C4-2B (cell line): ENCODE results near the gene SCN4B.

Experiments
- H3K27ac ChIP-seq: fragments of 450-650 bp; 2 replicates; pipeline ENCODE4 v1.5.1; 2017
- CTCF ChIP-seq: fragments of 450-650 bp; conservative IDR thresholded peaks from 2 replicates; pipeline ENCODE4 v1.5.1; 2017; ENCODE audit warnings: mild to moderate bottlenecking
- ZFX ChIP-seq: fragments of 450-650 bp; IDR thresholded peaks from 2 replicates; pipeline ENCODE4 v1.6.1; 2017

The SCN4B gene

GRCh38 chr11:118170231-118170630, 17.6 kb upstream of the SCN4B start:
- no peak overlapping the region for H3K27ac ChIP-seq
- TF ChIP-seq ZFX (no peak), CTCF (no peak)

- no peak for TF ChIP-seq ZFX
- TF ChIP-seq CTCF: no peak
These were observed 16.9 kb upstream of the SCN4B start for GRCh38 chr11:118169300-118170140.

DNA sequence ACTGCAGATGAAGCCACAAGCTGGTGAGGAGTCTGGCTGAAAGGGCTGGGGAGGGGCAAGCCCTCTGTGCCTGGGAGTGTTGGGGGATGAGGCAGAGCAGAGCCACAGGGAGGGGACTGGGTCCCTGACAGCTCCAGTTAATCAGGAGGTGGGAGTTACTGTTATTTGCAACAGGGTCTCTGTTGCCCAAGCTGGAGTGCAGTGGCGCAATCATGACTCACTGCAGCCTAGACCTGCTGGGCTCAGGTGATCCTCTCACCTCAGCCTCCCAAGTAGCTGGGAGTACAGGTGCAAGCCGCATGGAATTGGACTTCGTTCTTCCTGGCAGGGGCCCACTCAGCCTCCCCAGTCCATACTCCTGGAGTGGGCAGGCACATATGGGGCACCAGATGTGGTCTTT, 16.1 kb upstream of the SCN4B start:
- H3K27ac ChIP-seq: no peak overlapping the region

More at GRCh38 chr11:118169300-118170140, 16.9 kb upstream of the SCN4B start:
- no peak overlapping the region for H3K27ac ChIP-seq

GRCh38 chr11:118168316-118168715, 15.7 kb upstream of the SCN4B start:
- H3K27ac ChIP-seq: no peak overlapping the region
- TF ChIP-seq CTCF (no peak), ZFX (no peak)

More for the DNA sequence above, 16.1 kb upstream of the SCN4B start:
- TF ChIP-seq ZFX (no peak), CTCF (no peak)

- no peak overlapping the region for H3K27ac ChIP-seq
- TF ChIP-seq ZFX: no peak
- TF ChIP-seq CTCF: no peak
These were observed 15.3 kb upstream of the SCN4B start for GRCh38 chr11:118167906-118168305.

DNA sequence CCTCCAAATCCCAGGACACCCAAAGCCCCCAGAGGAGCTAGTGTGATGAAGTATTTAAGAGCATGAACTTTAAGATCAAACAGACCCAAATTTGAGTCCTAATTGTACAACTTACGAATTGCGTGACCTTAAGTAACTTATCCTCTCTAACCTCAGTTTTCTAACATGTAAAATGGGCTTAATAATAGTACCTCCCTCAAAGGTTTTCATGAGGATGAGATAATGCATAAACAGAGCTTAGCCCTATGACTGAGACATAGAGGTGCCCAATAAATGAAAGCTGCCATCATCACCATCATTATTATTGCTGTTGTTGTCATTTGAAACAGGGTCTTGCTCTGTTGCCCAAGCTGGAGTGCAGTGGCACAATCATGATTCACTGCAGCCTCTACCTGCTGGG, 14.6 kb upstream of the SCN4B start:
- H3K27ac ChIP-seq: no peak overlapping the region
- TF ChIP-seq CTCF (no peak), ZFX (no peak)

DNA sequence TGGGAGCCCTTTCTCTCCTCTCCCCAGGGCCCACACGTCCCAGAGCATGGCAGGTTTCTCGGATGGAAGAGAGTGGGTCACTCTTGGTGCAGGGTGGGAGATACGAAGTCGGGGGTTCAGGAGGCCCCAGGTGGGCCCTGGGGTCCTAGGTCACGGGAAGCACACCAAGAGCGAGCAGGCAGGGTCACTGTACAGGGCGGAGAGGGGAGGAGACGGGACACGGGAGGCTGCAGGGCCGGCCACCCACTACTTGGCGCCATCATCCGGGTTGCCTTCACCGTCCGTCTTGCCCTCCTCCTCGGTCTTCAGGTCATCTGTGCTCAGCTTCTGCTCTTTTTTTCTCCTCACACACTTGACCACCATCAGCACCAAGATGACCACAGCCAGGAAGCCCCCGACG, 14.0 kb upstream of the SCN4B start:
- TF ChIP-seq CTCF (no peak), ZFX (no peak)
- no peak overlapping the region for H3K27ac ChIP-seq
